GM20000 (cell line): Measurements from ENCODE around the gene GGA3.
"Not testable (repeated sequence)": the region's sequence is repeated elsewhere in the genome, so short reads cannot be mapped to it uniquely, and the experiment has no call there.

ENCODE experiments used
- DNase-seq: peaks from one replicate; pipeline ENCODE4 v3.0.0; 2012; ENCODE audit warnings: low spot score
- TF ChIP-seq, protein P1 (sequence below): IDR thresholded peaks from 2 replicates; pipeline ENCODE4 v1.5.1; 2012; ENCODE audit warnings: mild to moderate bottlenecking, control low read depth; ENCODE audit errors: extremely low read depth, missing control alignments

Gene GGA3

DNA sequence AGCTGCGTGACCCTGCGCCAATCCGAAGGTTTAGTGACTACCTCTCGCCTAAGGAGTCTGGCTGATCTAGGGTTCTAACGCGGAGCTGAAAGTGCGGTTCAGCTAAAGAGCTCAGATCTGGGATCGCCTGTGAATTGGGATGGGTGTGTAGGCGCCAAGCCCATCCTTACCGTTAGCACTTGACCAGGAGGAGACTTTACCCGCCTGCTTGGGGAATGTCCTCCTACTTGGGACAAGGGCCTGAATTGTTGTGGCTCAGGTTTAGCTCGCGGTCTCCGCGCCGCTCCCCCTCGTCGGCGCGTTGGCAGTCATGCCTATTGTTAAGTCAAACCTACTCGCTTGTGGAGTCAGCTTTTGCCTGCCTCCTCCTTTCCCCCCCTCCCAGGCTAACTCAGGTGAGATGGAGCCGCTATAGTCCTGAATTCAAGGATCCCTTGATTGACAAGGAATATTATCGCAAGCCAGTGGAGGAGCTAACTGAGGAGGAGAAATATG, 753 bp upstream of the GGA3 start:
- DNase-seq: peak; percentile 43
- TF ChIP-seq, protein P1, sequence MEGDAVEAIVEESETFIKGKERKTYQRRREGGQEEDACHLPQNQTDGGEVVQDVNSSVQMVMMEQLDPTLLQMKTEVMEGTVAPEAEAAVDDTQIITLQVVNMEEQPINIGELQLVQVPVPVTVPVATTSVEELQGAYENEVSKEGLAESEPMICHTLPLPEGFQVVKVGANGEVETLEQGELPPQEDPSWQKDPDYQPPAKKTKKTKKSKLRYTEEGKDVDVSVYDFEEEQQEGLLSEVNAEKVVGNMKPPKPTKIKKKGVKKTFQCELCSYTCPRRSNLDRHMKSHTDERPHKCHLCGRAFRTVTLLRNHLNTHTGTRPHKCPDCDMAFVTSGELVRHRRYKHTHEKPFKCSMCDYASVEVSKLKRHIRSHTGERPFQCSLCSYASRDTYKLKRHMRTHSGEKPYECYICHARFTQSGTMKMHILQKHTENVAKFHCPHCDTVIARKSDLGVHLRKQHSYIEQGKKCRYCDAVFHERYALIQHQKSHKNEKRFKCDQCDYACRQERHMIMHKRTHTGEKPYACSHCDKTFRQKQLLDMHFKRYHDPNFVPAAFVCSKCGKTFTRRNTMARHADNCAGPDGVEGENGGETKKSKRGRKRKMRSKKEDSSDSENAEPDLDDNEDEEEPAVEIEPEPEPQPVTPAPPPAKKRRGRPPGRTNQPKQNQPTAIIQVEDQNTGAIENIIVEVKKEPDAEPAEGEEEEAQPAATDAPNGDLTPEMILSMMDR: no peak

DNA sequence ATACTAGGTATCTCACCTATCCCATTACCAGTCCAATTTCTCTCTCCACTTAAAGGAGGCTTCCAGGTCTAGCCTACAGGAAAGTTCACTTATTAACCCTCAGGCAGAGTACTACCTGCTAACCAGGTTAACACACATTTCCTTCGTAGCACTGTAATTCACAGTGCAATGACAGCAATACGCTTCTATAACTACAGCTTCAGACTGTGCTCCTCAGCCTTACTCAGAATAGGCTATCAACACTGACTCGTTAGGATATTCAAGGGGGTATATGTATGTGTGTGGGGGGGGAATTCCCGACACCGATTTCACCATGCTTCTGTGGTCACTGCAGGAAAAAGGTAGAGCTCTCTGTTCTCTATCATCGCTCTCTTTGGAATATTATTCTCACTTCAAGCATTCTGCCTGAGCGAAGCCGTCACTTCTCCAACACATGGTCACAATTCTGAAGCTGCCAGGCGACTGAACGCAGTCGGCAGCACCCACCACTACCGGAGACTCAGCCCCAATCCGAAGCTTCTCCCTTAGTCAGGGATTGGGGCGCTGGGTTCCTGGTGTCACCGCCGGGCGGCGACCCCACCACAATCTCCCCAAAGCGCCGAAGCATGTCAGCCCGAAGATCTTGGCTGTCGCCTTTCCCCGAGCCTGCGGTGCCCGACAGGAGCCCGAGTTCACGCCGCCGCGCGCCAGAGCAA, 618 bp downstream of the GGA3 start:
- TF ChIP-seq, protein P1: no peak
- no peak for DNase-seq

DNA sequence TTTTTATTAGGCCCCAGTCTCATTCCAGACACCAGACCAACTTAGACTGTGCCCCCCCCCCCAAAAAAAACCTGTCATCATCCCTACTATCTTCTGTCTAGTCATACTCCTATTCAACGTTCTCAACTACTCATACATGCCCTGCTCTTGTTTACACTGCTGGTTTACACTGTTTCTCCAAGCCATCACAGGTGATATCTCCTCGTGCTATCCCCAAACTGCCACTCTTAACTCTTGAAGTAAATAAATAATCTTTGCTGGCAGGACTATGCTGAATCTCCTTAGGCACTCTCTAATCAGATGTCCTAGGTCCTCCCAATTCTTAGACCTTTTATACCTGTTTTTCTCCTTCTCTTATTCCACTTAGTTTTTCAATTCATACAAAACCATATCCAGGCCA, 4.2 kb downstream of the GGA3 start:
- not testable (repeated sequence) for DNase-seq

DNA sequence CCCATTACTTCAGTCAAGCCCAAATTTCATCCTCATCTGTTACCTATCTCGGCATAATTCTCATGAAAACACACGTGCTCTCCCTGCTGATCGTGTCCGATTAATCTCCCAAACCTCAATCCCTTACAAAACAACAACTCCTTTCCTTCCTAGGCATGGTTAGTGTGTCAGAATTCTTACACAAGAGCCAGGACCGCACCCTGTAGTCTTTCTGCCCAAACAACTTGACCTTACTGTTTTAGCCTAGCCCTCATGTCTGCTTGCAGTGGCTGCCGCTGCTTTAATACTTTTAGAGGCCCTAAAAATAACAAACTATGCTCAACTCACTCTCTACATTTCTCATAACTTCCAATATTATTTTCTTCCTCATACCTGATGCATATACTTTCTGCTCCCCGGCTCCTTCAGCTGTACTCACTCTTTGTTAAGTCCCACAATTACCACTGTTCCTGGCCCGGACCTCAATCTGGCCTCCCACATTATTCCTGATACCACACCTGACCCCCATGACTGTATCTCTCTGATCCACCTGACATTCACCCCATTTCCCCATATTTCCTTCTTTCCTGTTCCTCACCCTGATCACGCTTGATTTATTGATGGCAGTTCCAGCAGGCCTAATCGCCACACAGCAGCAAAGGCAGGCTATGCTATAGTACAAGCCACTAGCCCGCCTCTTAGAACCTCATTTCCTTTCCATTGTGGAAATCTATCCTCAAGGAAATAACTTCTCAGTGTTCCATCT, 5.3 kb downstream of the GGA3 start:
- DNase-seq: not testable (repeated sequence)

DNA sequence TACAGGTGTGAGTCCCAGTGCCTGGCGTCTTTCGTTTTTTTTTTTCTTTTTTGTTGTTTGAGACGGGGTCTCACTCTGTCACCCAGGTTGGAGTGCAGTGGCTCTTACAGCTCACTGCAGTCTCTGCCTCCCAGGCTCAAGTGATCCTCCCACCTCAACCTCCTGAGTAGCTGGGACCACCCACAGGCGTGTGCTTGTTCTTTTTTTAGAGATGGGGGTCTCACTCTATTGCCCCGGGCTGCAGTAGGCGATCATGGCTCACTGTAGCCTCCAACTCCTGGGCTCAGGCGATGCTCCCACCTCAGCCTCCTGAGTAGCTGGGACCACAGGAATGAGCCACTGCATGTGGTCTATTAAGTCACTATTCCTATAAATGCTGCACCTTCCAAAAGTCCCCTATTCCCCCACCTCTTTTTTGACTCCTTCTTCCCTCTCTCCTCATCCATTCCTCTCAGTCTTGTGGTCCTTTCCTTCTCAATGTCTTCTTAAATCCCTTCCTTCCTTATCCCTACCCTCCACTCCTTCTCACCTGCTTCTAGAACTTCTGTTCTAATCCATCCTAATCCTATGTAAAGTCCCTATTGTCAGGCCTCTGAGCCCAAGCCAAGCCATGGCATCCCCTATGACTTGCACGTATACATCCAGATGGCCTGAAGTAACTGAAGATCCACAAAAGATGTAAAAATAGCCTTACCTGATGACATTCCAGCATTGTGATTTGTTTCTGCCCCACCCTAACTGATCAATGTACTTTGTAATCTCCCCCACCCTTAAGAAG, 9.2 kb downstream of the GGA3 start:
- TF ChIP-seq, protein P1: no peak
- DNase-seq: no peak

DNA sequence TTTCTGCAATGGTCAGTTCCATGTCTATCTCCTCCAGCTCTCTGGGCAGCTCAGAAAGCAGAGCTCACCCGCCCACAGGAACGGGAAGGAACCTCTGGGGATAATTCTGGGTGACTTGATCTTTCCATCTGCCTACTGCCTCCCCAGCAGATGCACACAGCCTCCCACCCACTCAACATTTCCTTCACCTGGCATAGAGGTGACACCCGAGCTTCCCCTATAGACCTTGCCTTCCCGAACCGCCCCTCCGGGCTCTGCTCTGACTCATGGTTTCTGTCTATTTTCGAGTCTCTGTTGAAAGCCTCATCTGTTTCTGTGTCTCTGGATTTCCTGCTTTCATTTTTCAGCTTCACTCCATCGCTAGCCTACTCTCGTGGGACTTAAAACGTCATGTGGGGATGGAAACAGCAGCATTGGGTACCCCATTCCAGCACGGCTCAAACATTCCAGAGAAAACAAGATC, 11.4 kb downstream of the GGA3 start:
- DNase-seq: peak; percentile 83
- TF ChIP-seq, protein P1: no peak

DNA sequence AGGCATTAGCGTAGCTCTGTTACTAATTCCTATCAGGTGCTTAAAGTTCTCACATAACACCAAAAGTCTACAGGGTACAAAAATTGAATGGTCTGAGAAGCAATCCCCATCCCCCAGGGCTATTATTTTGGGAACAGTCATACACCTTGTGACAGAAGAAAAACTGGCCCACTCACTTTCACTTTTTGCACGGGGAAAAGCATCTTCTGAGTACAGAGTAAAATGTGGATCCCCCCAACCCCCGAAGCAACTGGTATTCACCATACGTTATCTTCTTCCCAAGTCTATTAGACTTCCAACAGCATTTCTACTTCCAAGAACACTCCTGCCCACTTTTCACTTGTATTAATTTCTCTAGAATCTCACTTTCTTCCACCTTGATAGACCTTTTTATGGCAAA, 11.8 kb downstream of the GGA3 start:
- TF ChIP-seq, protein P1: no peak
- no peak for DNase-seq

DNA sequence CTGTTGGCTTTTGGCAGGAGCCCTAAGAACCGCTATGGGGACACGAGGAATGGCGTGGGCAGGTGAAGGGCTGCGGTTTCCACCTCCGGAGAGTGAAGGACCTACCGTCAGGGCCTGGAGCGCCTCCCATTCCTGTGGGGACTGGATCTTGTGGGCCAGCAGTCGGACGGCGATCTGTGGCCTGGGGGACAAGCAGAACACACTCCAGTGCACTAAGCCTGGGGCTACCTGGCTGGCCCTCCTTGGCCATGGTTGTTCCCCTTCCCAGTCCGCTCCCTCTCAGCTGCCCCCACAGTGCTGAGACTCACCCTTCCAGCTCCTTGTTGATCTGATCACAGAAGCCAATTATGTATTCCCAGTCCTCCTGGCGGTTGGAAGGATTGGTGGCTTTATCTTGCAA, 15.0 kb downstream of the GGA3 start:
- TF ChIP-seq, protein P1: no peak
- no peak for DNase-seq
